Progenitor cell of endocrine pancreas (in vitro differentiated cells): Measurements from ENCODE around the gene RBM10. TPM values are rescaled to one million over a fixed set of nuclear protein-coding genes. Genes with fewer than 3 reads are reported as not detected.
A peak's percentile ranks its signal among the peaks of the same experiment; 100 is the strongest.

ENCODE experiments used
- DNase-seq: peaks from one replicate; pipeline ENCODE4 v3.0.0; 2021; ENCODE audit warnings: low spot score; ENCODE audit not compliant: unreplicated experiment
- H3K27ac Mint-ChIP-seq: 2 replicates; pipeline ENCODE4 v1.8.0; 2021; ENCODE audit warnings: mild to moderate bottlenecking, moderate library complexity, mixed read lengths
- H3K27me3 Mint-ChIP-seq: 2 replicates; pipeline ENCODE4 v1.8.0; 2021; ENCODE audit warnings: mixed read lengths
- H3K36me3 Mint-ChIP-seq: 2 replicates; pipeline ENCODE4 v1.8.0; 2022; ENCODE audit warnings: mixed read lengths; ENCODE audit not compliant: insufficient read depth
- H3K4me1 Mint-ChIP-seq: 2 replicates; pipeline ENCODE4 v1.8.0; 2021; ENCODE audit warnings: low read depth, mixed read lengths
- H3K4me3 Mint-ChIP-seq: 2 replicates; pipeline ENCODE4 v1.8.0; 2021; ENCODE audit warnings: low read depth, mild to moderate bottlenecking, moderate library complexity, mixed read lengths
- H3K9me3 Mint-ChIP-seq: 2 replicates; pipeline ENCODE4 v1.8.0; 2021; ENCODE audit warnings: low read depth, mixed read lengths
- CTCF ChIP-seq: fragments of 200-600 bp; sonication (generic); IDR thresholded peaks from one replicate; pipeline ENCODE4 v1.5.0; 2021; ENCODE audit warnings: antibody characterized with exemption, mild to moderate bottlenecking; ENCODE audit not compliant: unreplicated experiment
- total RNA-seq: library from RNA; stranded (reverse); gene quantifications from 2 replicates; pipeline ENCODE4 v1.2.1, GENCODE V29; 2021

The RBM10 gene
- total RNA-seq, 1 donor from 2014 or later, result 68.2 TPM

- no peak for DNase-seq
- Mint-ChIP-seq H3K36me3 (peaks cover 46% of the 10 kb centered on the region), H3K27me3 (no peaks in the 10 kb centered on the region), H3K4me3 (no peak overlapping the region), H3K27ac (no peak overlapping the region), H3K9me3 (no peaks in the 10 kb centered on the region), H3K4me1 (peaks cover 2% of the 10 kb centered on the region)
- TF ChIP-seq CTCF, result no peak
Observed at GRCh38 chrX:47209508-47210238, 64.7 kb downstream of the RBM10 start.

- Mint-ChIP-seq H3K4me3 (no peak overlapping the region), H3K27ac (no peak overlapping the region), H3K36me3 (peaks cover 44% of the 10 kb centered on the region)
Observed at GRCh38 chrX:47210661-47211425, 65.8 kb downstream of the RBM10 start.

GRCh38 chrX:47212381-47213293, 67.6 kb downstream of the RBM10 start:
- no peak for TF ChIP-seq CTCF
- no peak overlapping the region for H3K4me3 Mint-ChIP-seq
- H3K36me3 Mint-ChIP-seq, result peaks cover 44% of the 10 kb centered on the region
- no peaks in the 10 kb centered on the region for H3K9me3 Mint-ChIP-seq
- no peaks in the 10 kb centered on the region for H3K27me3 Mint-ChIP-seq
- H3K27ac Mint-ChIP-seq, result peak overlapping the region; percentile 49
- DNase-seq, result no peak
- peaks cover 17% of the 10 kb centered on the region for H3K4me1 Mint-ChIP-seq

More at GRCh38 chrX:47210661-47211425, 65.8 kb downstream of the RBM10 start:
- no peak for TF ChIP-seq CTCF
- no peaks in the 10 kb centered on the region for H3K9me3 Mint-ChIP-seq
- no peaks in the 10 kb centered on the region for H3K27me3 Mint-ChIP-seq
- H3K4me1 Mint-ChIP-seq, result peaks cover 2% of the 10 kb centered on the region
- DNase-seq, result no peak

GRCh38 chrX:47214435-47215077, 69.5 kb downstream of the RBM10 start:
- peak overlapping the region; percentile 72 for H3K27ac Mint-ChIP-seq
- no peak for DNase-seq
- TF ChIP-seq CTCF, result no peak
- peaks cover 38% of the 10 kb centered on the region for H3K36me3 Mint-ChIP-seq
- H3K4me1 Mint-ChIP-seq, result peaks cover 22% of the 10 kb centered on the region
- H3K27me3 Mint-ChIP-seq, result no peaks in the 10 kb centered on the region
- H3K4me3 Mint-ChIP-seq, result no peak overlapping the region
- no peaks in the 10 kb centered on the region for H3K9me3 Mint-ChIP-seq
